NCI-H748 (cell line): ENCODE measurements around the gene TSPAN17.
"Not testable (repeated sequence)": the region's sequence is repeated elsewhere in the genome, so short reads cannot be mapped to it uniquely, and the experiment has no call there.

Source experiments
- DNase-seq: peaks from one replicate; lab custom pipeline; 2025; ENCODE audit not compliant: unreplicated experiment; lab: John Stamatoyannopoulos, UW

The TSPAN17 gene, protein sequence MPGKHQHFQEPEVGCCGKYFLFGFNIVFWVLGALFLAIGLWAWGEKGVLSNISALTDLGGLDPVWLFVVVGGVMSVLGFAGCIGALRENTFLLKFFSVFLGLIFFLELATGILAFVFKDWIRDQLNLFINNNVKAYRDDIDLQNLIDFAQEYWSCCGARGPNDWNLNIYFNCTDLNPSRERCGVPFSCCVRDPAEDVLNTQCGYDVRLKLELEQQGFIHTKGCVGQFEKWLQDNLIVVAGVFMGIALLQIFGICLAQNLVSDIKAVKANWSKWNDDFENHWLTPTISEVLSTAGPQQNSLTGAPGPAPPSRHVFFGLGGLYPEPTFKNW

DNA sequence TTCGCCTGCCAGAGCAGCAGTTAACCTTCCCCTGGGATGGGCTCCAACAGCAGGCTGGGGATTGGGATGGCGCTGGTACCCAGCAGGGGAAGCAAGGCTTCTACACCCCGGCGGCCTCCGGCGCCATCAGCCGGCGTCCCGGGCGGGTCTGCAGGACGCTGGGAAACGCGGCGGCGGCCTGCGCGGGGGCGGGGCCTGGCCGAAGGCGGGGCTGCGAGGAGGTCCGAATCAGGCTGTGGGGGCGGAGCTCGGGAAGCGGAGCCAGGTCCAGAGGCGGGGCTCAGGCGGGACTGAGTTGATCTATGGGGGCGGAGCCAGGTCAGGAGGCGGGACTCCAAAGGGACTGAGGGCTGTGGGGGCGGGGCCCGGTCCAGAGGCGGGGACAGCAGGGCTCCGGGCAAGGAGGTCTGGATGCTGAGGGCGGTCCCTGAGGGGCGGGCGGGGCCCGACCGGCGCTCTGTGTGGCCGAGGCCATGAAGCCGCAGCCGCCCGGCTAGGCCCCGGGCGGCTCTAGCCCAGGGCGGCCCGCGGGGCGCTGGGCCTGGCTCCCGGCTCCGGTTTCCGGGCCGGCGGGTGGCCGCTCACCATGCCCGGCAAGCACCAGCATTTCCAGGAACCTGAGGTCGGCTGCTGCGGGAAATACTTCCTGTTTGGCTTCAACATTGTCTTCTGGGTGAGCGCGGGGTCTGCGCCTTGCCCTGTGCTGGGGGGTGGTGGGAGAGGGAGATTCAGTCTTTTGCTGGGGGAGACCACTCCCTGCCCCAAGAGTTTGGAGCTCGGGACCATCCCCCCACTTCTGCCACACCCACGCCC, at the start of gene TSPAN17:
Gene TSPAN17, plus strand, starts transcription at position 455 of the 813 bp plus-strand sequence. Its CDS starts 132 bp downstream, at position 587.
- DNase-seq: peak; percentile 98

DNA sequence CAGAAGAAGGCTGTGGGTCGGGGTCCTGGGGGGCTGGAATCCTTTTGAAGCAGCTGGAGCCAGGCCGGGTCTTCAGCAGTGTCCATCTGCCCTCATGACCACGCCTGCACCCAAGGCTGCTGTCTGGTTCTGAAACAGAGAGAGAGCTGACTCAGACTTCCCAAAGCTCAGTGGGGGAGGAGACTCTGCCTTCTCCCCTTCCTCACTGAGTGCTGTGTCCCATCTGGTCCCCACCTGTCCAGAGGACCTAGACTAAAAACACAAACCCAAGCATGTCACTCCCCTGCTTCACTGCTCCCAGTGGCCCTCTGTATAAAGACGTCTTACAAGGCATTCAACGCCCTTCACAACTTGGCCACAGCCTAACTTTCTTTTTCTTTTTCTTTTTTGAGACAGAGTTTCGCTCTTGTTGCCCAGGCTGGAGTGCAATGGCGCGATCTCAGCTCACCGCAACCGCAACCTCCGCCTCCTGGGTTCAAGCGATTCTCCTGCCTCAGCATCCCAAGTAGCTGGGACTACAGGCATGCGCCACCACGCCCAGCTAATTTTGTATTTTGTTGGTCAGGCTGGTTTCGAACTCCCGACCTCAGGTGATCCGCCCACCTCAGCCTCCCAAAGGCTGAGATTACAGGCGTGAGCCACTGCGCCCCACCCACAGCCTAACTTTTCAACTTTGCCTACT, 47.4 kb upstream of the TSPAN17 start:
- DNase-seq: not testable (repeated sequence)

DNA sequence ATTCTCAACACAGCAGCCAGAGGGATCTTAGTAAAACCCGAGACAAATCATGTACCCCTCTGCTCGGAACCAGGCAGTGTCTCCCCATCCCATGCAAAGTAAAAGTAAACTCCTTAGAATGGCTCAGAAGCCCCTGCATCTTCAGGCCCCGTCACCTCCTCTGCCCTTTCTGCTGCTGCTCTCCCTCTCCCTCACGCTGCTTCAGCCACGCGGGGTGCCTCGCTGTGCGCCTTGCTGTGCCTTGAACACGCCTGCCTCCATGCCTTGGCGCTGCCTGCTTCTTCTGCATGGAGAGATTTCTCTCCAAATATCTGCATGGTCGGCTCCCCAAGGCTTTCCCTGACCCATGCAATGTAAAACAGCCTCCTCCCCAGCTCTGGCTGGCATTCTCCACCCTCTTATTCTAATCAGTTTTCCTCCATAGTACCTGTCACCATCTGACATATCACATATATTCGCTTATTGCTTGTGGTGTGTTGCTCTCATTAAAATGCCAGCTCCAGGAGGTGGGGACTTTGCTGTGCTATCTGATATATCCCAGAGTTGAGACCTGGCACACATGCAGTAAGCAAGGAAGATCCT, 45.3 kb upstream of the TSPAN17 start:
- DNase-seq: no peak

DNA sequence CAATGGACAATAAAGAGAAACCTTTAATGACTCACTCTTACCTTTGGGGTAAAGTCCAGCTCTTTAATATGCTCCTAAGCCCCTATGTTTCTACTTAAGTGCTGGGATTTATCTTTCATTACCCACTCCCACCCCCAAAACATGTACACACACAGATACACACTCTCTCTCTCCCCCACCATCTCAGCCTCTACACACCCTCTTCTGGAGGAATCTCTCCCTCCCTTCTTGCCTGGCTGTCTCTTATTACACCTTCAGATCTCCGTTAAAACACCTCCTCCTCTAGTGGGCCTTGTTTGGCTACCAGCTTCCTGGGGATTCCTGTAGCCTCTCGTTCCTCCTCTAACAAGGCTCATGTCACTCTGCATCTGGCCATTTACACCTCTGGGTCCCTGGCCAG, 44.2 kb upstream of the TSPAN17 start:
- no peak for DNase-seq

DNA sequence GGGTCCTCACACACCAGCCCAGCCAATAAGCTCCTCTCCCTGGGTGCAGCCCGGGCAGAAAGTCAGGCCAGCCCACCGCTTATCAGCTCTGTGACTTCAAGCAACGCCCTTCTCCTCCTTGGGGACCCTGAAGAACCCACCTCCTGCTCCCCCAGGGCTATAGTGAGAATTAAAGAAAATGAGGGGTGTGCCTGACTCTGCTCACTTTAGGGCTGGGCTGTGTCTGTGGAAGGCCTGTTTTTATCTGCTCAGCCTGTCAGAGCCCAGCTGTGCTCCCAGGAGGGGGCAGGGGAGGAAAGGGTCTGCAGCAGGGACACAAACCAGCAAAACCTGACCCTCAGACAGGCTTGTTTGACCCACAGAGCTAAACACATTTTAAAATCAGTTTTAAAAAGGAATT, 41.3 kb upstream of the TSPAN17 start:
- DNase-seq: no peak

DNA sequence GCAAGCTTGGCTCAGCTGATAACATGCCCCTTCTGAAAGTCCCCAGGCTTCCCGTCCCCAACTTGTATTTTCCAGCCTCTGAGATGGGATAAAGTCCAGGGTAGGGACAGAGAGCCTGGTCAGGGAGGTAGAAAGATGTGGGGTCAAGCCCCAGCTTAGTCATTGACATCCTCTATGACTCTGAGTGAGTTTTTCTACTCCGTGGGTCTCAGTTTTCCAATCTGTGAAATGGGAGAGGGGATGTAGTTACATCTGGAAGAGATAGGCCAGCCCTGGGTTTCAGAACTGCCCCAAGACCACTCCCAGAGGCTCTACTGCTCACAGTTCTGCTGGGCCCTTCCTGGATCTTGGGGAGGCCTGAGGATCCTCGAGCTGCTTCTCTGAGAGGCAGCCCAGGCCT, 40.4 kb upstream of the TSPAN17 start:
- DNase-seq: no peak

DNA sequence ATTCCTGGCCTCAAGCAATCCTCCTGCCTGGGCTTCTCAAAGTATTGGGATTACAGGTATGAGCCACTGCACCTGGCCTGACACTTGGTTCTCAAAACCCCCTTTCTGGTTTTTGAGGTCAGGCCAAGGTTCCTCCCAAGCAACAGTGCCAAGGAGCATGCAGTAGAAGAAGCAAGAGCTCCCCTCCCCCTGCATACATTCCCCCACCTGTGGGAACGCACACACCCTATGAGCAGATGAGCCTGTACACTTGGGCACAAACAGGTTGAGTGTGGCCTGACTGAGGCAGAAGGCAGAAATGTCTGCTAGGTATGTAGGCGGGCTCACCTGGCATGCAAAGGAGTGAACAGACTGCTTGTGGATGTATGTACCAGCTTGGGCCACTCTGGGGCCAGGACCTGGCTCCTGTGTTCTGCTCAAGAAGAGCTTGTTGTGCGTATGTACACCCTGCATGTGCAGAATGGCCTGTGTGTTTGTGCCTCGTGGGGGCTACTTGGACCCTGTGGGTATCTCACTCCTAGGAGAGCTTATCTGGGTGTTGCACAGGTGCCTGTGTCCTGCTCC, 39.1 kb upstream of the TSPAN17 start:
- no peak for DNase-seq

DNA sequence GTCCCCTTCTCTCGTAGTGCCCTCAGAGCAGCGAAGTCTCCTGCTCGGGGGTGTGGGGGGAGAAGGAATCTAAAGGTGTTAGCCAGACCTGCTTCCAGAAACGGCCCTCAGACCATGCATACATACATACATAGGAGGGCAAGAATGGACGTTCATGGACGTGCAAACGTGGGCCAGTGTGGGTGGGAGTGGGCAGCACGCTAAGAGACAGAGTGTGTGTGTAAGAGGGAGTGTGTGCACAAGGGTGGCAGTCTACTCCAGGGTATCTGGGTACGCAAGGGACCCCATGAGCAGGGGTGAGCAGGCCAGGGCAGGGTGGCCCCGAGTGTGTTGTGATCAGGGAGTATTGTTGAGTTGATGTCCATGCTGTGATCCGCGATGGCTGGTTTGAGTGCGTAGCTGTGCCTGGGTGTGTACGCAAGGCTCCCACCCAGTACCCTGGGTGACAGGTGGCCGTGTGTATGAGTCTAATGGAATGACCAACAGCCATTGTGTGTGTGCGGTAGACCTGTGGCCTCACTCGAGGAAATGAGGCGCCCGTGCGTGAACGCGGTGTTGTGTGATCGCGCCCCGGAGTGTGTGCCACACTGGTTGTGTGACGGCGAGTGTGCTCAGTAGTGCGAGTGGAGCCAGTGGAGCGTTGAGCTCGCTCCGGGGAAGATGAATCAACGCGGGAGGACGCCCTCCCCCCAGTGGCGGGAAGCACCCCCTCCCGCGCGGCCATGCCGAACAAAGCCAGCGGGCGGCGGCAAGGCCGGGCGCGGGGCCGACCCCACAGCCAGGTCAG, 38.2 kb upstream of the TSPAN17 start:
- DNase-seq: peak; percentile 74

DNA sequence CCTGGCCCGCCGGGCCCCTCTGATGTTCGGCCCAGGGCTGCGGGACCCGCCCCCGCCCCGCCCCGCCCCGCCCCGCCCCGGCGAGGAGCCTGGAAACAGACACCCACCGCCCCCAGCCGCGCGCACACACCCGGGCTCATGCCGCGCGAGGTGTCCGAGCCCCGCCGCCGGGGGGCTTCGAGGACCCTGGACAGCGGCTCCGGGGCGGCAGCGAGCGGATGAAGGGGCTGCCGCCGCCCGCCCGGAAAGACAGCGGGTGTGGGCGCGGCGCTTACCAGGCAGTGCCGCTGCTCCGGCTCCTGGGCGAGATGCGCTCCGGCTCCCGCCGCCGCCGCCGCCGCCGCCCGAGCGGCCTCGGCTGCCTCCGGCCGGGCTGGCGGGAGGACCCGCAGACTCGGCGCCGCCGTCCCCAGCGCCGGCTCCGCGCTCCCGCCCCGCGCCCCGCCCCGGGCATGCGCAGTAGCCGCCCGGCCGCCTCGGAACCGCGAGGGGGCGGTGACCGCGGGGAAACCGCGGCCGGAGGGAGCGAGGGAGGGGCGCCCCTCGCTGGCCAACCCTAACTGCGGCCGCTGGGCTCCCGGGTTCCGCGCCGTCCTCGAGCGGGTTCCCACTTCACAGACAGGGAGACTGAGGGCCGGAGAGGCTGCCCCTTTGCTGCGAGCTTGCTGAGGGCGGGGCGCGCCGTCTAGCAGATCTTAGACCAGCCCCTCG, 37.4 kb upstream of the TSPAN17 start, which contains the start of gene GPRIN1:
Gene GPRIN1, minus strand, starts transcription at position 433 of the 711 bp plus-strand sequence. CDS start 10,322 bp downstream, outside the sequence.
- peak; percentile 84 for DNase-seq

DNA sequence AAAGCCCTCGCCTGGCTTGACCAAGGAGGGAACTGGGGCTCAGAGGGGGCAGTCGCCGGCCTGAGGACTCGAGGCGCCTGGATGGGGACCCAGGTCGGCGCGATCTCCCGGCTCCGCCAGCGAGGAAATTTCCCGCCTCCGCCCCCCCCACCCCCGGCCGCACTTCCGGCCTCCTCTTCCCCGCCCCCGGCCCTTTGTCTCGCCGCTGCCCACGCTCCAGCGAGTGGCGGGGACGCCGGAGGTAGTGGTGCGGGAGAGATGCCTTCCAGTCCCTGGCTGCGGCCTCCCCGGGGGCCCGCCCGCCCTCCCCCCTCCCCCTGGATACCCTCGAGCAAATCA, 36.9 kb upstream of the TSPAN17 start:
- peak; percentile 79 for DNase-seq

DNA sequence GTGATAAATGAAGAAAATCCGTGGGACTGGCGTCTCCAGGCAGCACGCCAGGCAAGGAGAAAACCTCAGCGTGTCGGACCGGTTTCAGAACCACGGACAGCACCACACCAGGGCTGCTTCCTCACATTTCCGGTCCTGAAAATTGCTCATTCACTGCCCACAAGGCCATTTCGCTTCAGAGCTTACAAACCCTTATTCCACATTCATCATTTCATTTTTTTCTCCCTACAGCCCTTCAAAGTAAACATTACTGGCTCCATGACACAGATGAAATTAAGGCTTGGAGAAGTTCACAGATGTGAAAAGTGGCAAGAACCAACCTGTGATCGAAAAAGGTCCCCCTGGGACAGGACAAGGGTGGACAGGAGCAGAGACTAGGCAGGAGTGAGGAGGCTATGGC, 35.8 kb upstream of the TSPAN17 start:
- no peak for DNase-seq

DNA sequence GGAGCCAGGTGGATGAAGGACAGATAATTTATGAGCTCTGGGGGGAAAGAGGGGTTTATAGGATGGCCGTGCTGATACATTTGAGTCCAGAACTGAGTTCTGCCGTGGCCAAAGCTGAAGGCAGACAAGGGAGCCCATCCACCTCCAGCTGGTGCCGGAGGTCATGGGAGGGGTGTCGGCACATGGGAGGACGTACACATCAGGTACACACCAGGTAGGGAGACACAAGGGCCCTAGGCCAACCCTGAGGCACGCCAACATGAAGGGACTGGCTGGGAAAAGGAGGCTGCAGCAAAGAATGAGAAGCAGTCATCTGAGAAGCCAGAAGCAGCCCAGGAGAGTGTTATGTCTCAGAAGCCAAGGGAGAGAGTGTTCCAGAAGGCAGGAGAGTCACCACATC, 35.3 kb upstream of the TSPAN17 start:
- no peak for DNase-seq

DNA sequence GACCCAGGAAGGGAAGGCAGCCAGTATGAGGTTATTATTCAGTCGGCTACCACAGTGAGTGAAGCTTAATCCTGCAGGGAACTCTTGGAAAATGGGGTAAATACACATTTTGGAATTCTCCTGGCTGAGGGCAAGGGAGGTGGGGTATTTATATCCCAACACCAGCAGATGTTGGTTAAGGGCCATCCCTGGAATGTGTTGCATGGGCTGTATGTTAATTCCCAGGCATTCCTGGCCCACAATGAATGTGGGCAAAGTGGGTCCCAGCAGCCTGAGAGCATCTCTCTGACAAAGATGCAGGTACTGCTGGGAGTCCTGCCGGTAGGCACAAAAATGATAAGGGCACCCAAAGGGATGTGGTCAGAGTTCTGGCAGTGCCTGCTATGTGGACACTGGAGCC, 34.4 kb upstream of the TSPAN17 start:
- no peak for DNase-seq

DNA sequence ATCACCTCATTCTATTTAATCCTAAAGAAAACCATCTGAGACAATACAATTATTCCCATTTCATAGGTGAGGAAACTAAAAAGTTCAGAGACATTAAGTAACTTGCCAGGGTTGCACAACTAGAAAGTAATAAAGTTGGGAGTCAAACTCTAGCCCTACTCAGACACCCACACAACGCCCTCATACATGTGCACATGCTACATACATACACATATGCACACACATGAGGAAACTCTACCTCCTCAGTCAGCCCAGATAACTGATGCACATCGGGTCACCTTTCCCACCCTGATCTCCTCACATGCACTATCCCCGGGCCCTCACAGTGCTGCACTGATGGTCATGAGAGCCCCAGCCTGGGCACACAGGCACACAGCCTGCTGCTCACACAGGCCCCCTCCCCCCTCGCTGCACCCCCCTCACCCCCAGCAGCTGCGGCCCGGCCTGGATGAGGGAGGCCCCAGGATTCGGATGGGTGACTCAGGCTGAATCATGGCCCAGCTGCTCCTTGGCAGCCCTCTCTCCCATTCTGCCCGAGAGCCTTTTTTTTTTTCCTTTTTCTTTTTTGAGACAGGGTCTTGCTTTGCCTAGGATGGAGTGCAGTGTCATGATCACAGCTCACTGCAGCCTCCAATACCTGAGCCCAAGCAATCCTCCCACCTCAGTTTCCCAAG, 32.3 kb upstream of the TSPAN17 start:
- no peak for DNase-seq

DNA sequence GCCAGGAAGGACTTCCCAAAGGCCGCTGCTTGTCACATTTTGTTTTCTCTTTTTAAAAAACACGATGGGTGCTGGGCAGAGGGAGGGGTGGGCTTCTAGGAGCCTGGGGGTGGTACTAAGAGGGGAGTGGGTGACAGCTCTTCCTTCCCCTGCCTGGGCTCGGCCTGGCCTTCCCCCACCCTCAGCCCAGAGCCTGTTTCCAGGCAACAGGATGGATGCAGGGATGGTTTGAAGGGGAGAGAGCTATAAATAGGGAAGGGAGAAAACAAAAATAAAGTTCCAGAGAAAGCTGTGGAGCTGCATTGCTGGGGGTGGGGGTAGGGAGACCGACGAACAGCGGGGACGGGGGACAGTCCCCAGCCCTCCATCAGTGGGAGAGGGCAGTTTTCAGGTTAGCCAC, 30.8 kb upstream of the TSPAN17 start:
- no peak for DNase-seq

DNA sequence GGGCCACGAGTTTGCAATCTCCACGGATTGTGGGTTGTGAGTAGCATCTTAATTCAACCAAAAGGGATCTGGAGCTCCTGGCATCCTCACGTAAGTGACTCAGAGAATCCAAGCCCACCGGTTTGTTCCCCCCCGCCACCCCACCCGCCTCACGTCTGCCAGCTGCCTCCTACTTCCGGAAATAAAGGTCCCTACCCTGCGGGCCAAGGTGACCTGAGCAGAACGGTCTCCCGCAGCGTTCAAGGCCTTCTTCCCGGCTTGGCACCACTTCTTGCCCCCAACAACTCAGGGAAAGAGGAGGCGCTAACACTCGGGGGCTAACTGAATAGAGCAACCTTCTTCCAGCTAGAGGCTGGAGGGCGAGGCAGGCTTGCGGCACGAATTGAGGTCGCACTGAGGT, 28.5 kb upstream of the TSPAN17 start:
- DNase-seq: no peak

DNA sequence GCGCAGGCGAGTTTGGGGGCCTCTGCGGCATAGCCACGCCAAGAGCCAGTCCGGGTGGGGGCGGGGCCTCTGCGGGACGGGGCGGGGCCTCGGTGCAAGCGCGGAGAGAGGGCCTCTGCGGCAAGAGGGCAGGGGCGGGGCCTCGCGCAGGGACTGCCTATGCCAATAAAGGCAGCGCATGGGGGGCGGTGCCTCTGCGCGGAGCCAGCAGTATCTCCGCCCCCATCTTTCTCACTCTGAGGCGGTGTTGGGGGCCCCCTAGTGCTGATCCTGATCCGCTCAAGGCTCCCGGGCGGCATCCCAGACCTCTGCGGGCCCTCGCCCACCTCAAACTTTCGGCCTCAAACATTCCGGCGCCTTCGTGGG, 28.1 kb upstream of the TSPAN17 start:
- DNase-seq: no peak

DNA sequence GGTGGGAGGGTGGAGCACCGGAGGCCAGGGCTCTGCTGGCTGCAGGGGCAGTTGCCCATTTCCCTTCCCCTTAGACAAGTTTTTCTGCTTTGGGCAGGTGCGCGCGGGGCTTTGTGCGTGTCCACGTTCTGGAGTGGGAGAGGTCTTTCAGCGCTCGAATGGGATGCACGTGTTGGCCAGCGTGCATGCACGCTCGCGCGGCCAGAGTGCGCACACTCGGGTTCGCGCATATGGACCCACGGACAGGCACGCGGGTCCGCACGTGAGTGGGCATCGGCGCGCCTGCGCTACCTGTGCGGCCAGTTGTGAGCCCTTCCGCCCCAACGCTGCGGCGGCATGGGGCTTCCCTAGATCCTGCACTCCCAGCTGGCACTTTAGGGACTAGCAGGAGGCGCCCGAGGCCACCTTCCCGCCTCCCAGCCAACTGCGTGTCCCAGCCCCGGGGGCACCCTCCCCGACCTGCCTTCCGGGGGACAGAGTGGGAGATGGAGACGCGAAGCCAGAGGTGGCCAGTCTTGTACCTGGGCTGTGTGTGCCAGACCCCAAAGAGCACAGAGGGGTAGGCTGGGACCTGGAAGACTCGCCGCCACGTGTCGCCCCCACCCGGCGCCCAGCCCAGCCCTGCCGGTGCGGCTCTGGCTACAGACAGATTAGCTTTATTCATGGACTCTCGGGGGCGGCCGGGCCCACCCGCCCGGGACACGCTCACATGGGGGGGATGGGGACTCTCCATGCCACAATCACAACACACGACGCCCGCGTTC, 27.5 kb upstream of the TSPAN17 start:
- DNase-seq: no peak
